Skeletal muscle satellite cell (primary cell): ENCODE measurements around the gene EHBP1L1.

ENCODE experiments used
- H3K27me3 ChIP-seq: 2 replicates; pipeline ENCODE4 v1.7.0; 2013; ENCODE audit warnings: low read length; ENCODE audit not compliant: control insufficient read depth, insufficient read depth
- H3K36me3 ChIP-seq: 2 replicates; pipeline ENCODE4 v1.7.0; 2013; ENCODE audit warnings: mild to moderate bottlenecking, control low read depth, low read length; ENCODE audit not compliant: insufficient read depth
- H3K4me1 ChIP-seq: 2 replicates; pipeline ENCODE4 v1.7.0; 2013; ENCODE audit warnings: low read length; ENCODE audit not compliant: control insufficient read depth, insufficient read depth
- H3K4me2 ChIP-seq: 2 replicates; pipeline ENCODE4 v1.7.0; 2013; ENCODE audit warnings: mild to moderate bottlenecking, low read length
- H3K4me3 ChIP-seq: 2 replicates; pipeline ENCODE4 v1.7.0; 2013; ENCODE audit warnings: low read length
- H3K9ac ChIP-seq: 2 replicates; pipeline ENCODE4 v1.7.0; 2013; ENCODE audit warnings: mild to moderate bottlenecking, low read depth, low read length, moderate library complexity
- H3K9me3 ChIP-seq: replicated peaks from 2 replicates; pipeline ENCODE4 v1.7.0; 2013; ENCODE audit warnings: mild to moderate bottlenecking, control low read depth, low read length

Gene EHBP1L1

DNA sequence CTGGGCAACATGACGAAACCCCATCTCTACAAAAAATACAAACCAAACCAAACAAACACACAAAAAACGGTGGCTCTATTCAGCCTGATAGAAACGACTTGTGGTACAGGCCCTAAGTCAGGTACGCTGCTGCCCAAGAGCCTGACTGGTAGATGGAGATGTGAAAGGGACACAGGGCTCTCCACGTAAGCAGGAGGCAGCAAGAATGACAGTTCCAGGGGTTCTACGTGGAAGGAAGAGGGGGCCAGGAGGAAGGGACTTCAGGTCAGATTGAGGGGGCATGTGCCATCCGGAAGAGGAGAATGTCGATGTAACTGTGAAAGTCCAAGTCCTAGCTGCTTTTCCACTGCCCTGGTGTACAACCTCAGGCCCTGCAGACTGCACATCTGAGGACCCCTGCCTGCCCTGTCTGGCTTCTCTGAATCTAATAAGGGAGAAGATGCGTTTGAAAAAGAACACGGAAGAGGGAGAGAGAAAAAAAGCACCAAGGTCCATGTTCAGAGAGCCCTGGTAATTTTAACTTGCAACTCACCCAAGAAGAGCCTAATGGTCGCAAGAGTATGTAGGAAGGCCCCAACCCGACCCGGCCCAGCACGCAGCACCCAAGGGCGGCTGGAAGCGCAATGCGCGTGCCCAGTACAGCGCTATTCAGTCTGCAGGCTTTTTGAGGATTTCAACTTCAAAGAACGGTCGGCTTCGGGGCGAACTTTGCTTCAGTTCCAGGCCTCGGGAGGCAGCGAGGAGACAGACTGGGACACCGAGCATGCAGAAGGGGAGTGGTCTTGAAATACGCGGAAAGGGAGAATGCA, 6.5 kb upstream of the EHBP1L1 start:
- Histone ChIP-seq H3K9ac (peak overlapping the region; percentile 92), H3K4me1 (peaks cover 45% of the 10 kb centered on the region), H3K27me3 (no peaks in the 10 kb centered on the region), H3K4me2 (peak overlapping the region; percentile 96), H3K4me3 (peak overlapping the region; percentile 98), H3K9me3 (no peaks in the 10 kb centered on the region), H3K36me3 (peaks cover 4% of the 10 kb centered on the region)

- no peaks in the 10 kb centered on the region for H3K9me3 ChIP-seq
- no peaks in the 10 kb centered on the region for H3K27me3 ChIP-seq
- peaks cover 53% of the 10 kb centered on the region for H3K4me1 ChIP-seq
- H3K4me3 ChIP-seq: peak within 1 kb of the TSS; percentile 98
- peak within 1 kb of the TSS; percentile 92 for H3K9ac ChIP-seq
- peaks cover 4% of the 10 kb centered on the region for H3K36me3 ChIP-seq
- peak within 1 kb of the TSS; percentile 96 for H3K4me2 ChIP-seq
These were observed 5.6 kb upstream of the EHBP1L1 start, which contains the start of gene ZNRD2 for GRCh38 chr11:65569973-65570918. Gene ZNRD2, plus strand, starts transcription at chr11:65570477. Its CDS starts 15 bp downstream, at chr11:65570492.

- Histone ChIP-seq H3K4me3 (peak overlapping the region; percentile 98), H3K4me1 (peaks cover 51% of the 10 kb centered on the region), H3K9me3 (no peaks in the 10 kb centered on the region), H3K27me3 (no peaks in the 10 kb centered on the region), H3K4me2 (peak overlapping the region; percentile 96), H3K36me3 (peaks cover 4% of the 10 kb centered on the region), H3K9ac (peak overlapping the region; percentile 92)
These were observed 4.4 kb upstream of the EHBP1L1 start for GRCh38 chr11:65571420-65571819.

GRCh38 chr11:65571940-65572339, 3.9 kb upstream of the EHBP1L1 start:
- H3K27me3 ChIP-seq: no peaks in the 10 kb centered on the region
- no peaks in the 10 kb centered on the region for H3K9me3 ChIP-seq
- peaks cover 4% of the 10 kb centered on the region for H3K36me3 ChIP-seq
- peak overlapping the region; percentile 96 for H3K4me2 ChIP-seq
- peaks cover 55% of the 10 kb centered on the region for H3K4me1 ChIP-seq
- H3K9ac ChIP-seq: peak overlapping the region; percentile 92
- H3K4me3 ChIP-seq: peak overlapping the region; percentile 76

DNA sequence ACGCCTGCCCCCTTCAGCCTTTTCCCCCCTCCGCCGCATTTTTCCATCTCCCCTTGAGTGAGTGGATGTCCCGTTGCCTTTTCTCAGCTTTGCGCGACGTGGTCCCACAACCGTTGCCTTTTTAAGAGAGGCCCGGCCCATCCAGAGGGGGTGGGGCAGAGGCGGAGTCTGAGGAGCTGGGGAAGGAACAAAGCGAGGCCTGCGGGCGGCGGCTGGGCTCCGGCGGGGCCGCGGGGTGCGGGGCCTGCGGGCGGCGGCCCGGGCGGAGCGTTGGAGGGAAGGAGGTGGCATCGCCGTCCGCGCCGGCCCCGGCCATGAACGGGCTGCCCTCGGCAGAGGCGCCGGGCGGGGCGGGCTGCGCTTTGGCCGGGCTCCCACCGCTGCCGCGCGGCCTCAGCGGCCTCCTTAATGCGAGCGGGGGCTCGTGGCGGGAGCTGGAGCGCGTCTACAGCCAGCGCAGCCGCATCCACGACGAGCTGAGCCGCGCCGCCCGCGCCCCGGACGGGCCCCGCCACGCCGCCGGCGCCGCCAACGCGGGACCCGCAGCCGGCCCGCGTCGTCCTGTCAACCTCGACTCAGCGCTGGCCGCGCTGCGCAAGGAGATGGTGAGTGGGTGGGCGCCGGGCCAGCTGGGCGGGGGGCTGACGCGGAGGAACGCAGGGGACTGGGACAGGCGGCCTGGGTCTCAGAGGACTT, 3.3 kb upstream of the EHBP1L1 start, which contains the start of gene FAM89B:
Gene FAM89B, plus strand, starts transcription at position 183 of the 696 bp plus-strand sequence. Its CDS starts 132 bp downstream, at position 315.
- H3K9me3 ChIP-seq: no peaks in the 10 kb centered on the region
- peak within 1 kb of the TSS; percentile 96 for H3K4me2 ChIP-seq

DNA sequence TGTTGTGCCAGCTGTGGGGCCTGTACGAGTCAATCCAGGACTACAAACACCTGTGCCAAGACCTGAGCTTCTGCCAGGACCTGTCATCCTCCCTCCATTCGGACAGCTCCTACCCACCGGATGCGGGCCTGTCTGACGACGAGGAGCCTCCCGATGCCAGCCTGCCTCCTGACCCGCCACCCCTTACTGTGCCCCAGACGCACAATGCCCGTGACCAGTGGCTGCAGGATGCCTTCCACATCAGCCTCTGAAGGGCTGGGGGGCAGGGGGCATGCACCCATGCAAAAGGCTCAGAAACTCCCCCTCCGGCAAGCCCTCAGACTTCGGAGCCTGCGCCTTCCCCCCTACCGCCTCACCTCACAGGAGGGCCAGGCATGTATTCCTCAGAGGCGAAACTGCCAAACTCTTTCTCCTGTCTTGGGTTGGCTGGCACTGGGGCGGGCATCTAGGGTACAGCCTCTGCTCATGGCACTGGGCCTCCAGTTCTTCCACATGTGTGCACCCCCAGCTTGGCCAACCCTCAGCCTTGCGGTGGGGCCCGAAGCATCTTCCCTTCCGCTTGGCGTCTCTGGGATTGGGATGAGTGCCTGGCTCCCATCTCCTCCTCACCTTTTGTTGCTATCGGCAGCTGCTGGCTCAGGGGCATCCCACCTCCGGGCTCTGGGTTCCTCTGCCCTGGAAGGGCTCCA, 2.3 kb upstream of the EHBP1L1 start:
- Histone ChIP-seq H3K4me3 (peak overlapping the region; percentile 76), H3K9me3 (no peaks in the 10 kb centered on the region), H3K4me2 (peak overlapping the region; percentile 96), H3K36me3 (peaks cover 7% of the 10 kb centered on the region), H3K27me3 (no peaks in the 10 kb centered on the region), H3K4me1 (peaks cover 68% of the 10 kb centered on the region), H3K9ac (peak overlapping the region; percentile 92)

More for the DNA sequence above, 3.3 kb upstream of the EHBP1L1 start, which contains the start of gene FAM89B:
- Histone ChIP-seq H3K4me3 (peak within 1 kb of the TSS; percentile 98), H3K36me3 (peaks cover 4% of the 10 kb centered on the region), H3K4me1 (peaks cover 61% of the 10 kb centered on the region), H3K9ac (peak within 1 kb of the TSS; percentile 92), H3K27me3 (no peaks in the 10 kb centered on the region)

DNA sequence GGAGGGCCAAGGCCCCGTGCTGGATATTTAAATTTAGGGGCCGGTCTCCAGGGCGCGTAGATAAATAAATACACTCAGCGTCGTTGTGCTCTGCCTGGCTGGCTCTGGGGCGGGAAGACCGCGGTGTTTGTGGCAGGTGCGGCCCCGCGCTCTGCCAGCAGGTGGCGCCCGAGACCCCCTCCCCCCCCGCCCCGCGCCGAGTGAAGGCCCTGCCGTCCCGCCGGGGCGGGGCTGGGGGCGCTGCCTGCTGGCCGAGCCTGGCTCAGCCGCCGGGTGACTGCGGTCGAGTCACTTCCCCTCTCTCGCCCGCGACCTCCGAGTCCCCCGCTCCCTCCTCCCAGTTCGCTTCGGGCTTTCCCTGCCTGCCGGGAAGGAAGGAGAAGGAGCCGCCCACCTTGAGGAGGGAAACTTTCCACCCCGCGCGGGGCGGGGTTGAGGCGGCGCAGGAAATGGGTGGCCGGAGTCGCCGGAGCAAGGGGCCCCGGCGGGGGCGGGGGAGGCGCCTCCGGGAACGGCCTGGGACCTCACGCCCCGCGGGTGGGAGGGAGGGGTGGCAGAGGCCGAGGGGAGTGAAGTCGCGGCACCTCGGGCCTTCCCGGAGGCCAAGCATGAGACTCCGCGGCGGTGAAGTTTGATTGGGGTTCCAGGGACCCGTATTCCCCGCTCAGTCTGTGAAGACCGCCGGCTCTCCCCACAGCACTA, 1.6 kb upstream of the EHBP1L1 start:
- Histone ChIP-seq H3K4me1 (peaks cover 61% of the 10 kb centered on the region), H3K4me3 (peak overlapping the region; percentile 76), H3K9ac (peak overlapping the region; percentile 92), H3K36me3 (peaks cover 7% of the 10 kb centered on the region), H3K27me3 (no peaks in the 10 kb centered on the region), H3K9me3 (no peaks in the 10 kb centered on the region), H3K4me2 (peak overlapping the region; percentile 96)

DNA sequence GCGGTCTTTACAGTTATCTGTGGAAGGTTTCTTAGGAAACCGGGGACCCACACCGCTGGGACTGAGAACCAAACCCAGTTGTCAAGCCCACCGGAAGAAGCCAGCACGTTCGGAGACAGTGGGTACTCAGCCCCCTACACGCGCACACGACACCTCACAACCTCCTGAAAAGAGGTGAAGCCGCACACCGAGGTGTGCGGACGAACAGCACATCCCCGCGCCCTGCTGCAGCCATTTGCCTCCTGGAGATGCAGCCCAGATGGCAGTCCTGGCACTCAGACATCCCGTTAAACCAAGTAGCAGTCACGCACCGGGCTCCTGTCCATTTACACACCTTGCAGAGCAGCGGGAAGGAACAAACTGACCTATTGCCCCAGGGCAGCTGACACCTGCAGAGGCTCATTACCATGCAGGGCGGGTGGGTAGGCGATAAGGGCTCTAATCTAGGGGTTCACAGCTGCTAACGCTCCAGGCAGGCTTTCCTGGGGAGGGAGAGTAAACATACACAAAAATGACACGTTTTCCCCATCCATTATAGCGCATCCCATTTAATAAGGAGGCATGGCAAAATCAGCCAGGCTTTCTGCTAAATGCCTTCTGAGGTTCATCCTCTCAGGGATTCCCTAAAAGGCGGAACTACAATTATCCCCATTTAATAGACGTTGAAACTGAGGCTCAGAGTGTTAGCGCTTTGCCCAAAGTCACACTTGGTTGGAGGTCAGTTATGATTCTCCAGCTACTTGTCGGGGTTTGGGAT, 864 bp upstream of the EHBP1L1 start:
- H3K9ac ChIP-seq: peak overlapping the region; percentile 52
- peaks cover 58% of the 10 kb centered on the region for H3K4me1 ChIP-seq
- peaks cover 13% of the 10 kb centered on the region for H3K36me3 ChIP-seq
- H3K4me2 ChIP-seq: peak overlapping the region; percentile 96
- no peaks in the 10 kb centered on the region for H3K27me3 ChIP-seq
- H3K9me3 ChIP-seq: no peaks in the 10 kb centered on the region
- peak overlapping the region; percentile 76 for H3K4me3 ChIP-seq

- peak overlapping the region; percentile 96 for H3K4me2 ChIP-seq
- peaks cover 53% of the 10 kb centered on the region for H3K4me1 ChIP-seq
- H3K9ac ChIP-seq: peak overlapping the region; percentile 84
- no peaks in the 10 kb centered on the region for H3K9me3 ChIP-seq
- peak overlapping the region; percentile 76 for H3K4me3 ChIP-seq
- H3K36me3 ChIP-seq: peaks cover 25% of the 10 kb centered on the region
- no peaks in the 10 kb centered on the region for H3K27me3 ChIP-seq
These were observed 496 bp downstream of the EHBP1L1 start for GRCh38 chr11:65576232-65576866.
